ENCODE results near the gene USP2. TPM values are rescaled to one million over a fixed set of nuclear protein-coding genes. Genes with fewer than 3 reads are reported as not detected.
A peak's percentile ranks its signal among the peaks of the same experiment; 100 is the strongest.

The USP2 gene
- total RNA-seq, 1 donor from 2014 or later, result 3.4 TPM

GRCh38 chr11:119375337-119376196, 5.9 kb downstream of the USP2 start:
- TF ChIP-seq, protein P1, sequence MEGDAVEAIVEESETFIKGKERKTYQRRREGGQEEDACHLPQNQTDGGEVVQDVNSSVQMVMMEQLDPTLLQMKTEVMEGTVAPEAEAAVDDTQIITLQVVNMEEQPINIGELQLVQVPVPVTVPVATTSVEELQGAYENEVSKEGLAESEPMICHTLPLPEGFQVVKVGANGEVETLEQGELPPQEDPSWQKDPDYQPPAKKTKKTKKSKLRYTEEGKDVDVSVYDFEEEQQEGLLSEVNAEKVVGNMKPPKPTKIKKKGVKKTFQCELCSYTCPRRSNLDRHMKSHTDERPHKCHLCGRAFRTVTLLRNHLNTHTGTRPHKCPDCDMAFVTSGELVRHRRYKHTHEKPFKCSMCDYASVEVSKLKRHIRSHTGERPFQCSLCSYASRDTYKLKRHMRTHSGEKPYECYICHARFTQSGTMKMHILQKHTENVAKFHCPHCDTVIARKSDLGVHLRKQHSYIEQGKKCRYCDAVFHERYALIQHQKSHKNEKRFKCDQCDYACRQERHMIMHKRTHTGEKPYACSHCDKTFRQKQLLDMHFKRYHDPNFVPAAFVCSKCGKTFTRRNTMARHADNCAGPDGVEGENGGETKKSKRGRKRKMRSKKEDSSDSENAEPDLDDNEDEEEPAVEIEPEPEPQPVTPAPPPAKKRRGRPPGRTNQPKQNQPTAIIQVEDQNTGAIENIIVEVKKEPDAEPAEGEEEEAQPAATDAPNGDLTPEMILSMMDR (conservative IDR thresholded peaks at IDR 0.05), result no peak
- peak overlapping the region; percentile 75 for H3K27ac Mint-ChIP-seq (ENCODE audit: unreplicated experiment)
- peak overlapping the region; percentile 64 for H3K4me3 Mint-ChIP-seq
- H3K36me3 Mint-ChIP-seq (ENCODE audit: low read depth), result no peaks in the 10 kb centered on the region
- H3K27me3 Mint-ChIP-seq (ENCODE audit: low read depth), result peaks cover 9% of the 10 kb centered on the region
- peaks cover 50% of the 10 kb centered on the region for H3K4me1 Mint-ChIP-seq
- DNase-seq (ENCODE audit: low read depth, low spot score), result no peak
- H3K9me3 Mint-ChIP-seq, result no peaks in the 10 kb centered on the region

DNA sequence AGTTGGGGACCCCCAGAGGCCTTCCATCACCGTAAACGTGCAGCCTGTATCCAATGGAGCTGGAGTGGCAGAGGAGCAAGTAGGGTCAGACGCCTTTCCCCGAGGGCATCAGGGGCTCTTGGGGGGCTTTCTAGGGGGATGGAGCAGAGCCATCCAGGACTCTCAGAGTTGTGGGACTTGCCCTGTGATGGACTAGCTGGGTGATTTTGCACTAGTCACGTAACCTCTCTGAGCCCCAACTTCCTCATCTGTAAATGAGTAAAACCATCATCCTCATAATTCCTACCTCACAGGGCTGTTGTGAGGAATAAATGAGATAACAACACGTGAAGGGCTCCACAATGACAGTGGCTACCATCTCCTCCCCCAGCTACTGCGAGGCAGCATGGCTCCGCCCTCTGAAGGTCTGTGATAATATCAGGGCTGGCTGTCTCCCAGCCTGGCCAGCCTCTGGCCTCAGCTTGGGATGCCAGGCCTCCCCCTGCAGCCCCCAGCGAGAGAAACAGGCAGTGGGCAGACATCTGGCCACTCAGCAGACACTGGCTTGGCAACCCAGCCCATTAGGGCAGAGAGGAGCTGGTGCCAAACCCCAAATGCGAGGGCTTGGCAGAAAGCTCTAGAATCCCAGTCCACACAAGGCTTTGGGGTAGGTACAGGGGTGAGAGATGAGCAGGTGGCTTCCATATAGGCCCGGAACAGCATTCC, 6.7 kb downstream of the USP2 start:
- no peak overlapping the region for H3K27ac Mint-ChIP-seq (ENCODE audit: unreplicated experiment)
- H3K36me3 Mint-ChIP-seq (ENCODE audit: low read depth), result no peaks in the 10 kb centered on the region
- DNase-seq (ENCODE audit: low read depth, low spot score), result no peak
- no peaks in the 10 kb centered on the region for H3K9me3 Mint-ChIP-seq
- H3K4me3 Mint-ChIP-seq, result peak overlapping the region; percentile 72
- TF ChIP-seq, protein P1 (conservative IDR thresholded peaks at IDR 0.05), result no peak
- peaks cover 8% of the 10 kb centered on the region for H3K27me3 Mint-ChIP-seq (ENCODE audit: low read depth)
- peaks cover 57% of the 10 kb centered on the region for H3K4me1 Mint-ChIP-seq

DNA sequence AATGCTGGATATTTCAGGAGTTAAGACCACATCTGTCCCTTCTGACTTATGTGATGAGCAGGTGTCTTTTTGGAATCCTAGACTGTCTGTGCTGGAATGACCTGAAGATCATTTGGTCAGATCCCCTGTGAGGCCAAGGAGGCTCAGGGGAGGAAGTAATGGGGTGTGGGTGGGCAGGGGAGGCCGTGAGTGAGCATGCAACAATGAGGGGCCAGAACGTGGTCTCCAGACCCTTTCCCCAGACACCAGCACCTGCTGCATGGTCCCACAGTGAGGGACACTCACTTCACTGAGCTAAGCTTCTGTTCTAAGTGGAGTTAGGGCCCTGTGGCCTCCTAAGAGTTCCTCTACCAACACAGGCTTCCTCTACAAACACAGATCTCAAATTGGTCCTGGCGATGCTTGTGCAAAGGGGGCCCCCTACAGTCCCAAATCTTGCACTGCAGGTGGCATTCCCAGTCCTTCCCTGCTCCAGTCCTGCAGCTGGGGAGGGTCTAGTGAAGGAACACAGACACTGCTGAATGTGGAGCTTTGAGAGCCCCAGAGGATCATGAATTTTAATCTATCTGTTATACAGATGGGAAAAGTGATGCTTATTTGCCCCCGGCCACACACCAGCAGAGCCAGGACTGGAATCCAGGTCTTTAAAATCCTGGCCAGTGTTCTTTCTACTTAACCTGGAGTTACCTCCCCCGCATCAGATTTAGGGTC, 7.4 kb downstream of the USP2 start:
- Mint-ChIP-seq H3K36me3 (ENCODE audit: low read depth) (no peaks in the 10 kb centered on the region), H3K27ac (ENCODE audit: unreplicated experiment) (peak overlapping the region; percentile 35), H3K4me3 (peak overlapping the region; percentile 72), H3K27me3 (ENCODE audit: low read depth) (peaks cover 6% of the 10 kb centered on the region), H3K4me1 (peaks cover 59% of the 10 kb centered on the region), H3K9me3 (no peaks in the 10 kb centered on the region)
- TF ChIP-seq, protein P1 (conservative IDR thresholded peaks at IDR 0.05), result peak; percentile 85
- DNase-seq (ENCODE audit: low read depth, low spot score), result peak; percentile 82

DNA sequence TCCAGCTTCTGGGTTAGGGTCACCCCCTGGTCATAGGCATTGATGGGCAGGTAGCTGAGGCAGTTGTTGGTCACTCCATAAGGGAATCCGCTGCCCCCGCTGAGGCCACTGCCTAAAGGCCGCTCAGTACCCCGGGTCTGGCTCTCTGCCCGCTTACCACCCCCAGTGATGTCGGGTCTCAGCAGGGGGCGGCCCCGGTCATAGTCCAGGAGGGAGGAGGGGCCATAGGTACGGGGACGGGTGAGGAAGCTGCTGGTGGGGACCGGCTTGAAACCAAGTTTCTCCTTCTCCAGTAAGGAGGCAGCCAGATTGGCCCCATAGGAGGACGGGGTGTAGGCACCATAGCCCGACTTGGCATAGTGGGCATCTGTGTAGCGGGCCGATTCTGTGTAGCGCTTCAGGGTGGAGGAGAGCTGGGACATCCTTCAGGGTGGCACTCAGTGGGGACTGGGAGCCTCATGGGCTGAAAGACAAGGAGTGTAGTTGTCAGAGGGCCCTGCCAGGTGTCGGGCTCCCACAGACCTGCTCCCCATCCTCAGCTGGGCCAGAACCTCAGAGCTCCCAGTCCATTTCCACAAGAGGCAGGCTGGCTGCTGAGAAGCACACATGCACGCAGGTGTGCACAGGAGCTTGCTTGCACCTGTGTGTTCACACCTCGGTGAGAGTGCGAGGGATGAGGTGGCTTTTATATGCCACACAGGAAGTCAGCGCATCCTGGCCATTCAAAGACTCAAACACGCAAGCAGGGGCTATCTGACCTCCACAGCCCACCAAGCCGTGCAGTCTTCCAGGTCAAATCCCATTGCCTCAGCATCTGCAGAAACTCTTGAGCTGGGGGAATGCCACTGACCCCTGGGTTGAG, 8.2 kb downstream of the USP2 start:
- Mint-ChIP-seq H3K4me3 (no peak overlapping the region), H3K4me1 (peaks cover 59% of the 10 kb centered on the region), H3K9me3 (no peaks in the 10 kb centered on the region), H3K27me3 (ENCODE audit: low read depth) (peaks cover 5% of the 10 kb centered on the region), H3K36me3 (ENCODE audit: low read depth) (no peaks in the 10 kb centered on the region), H3K27ac (ENCODE audit: unreplicated experiment) (no peak overlapping the region)
- TF ChIP-seq, protein P1 (conservative IDR thresholded peaks at IDR 0.05), result no peak
- DNase-seq (ENCODE audit: low read depth, low spot score), result no peak

Measured in neural crest cell (in vitro differentiated cells).